ENCODE measurements around the gene C19orf53. TPM values are rescaled to one million over a fixed set of nuclear protein-coding genes. Genes with fewer than 3 reads are reported as not detected.

C19orf53 gene
- total and polyA plus RNA-seq, 11 donors, result 79.3 to 435 (median 99.4) TPM

GRCh38 chr19:13756210-13756609, 18.0 kb upstream of the C19orf53 start:
- 96 to 99% (median 98%) methylated on average over 9 of the region's 9 CpGs for WGBS, 4 donors
- no peak for DNase-seq
- H3K4me1 ChIP-seq, result no peaks in the 10 kb centered on the region
- no peak for ATAC-seq
- TF ChIP-seq CTCF (IDR thresholded peaks at IDR 0.05) (no peak), POLR2A (IDR thresholded peaks at IDR 0.05) (no peak)
- no peaks in the 10 kb centered on the region for H3K27me3 ChIP-seq
- no peaks in the 10 kb centered on the region for H3K9me3 ChIP-seq
- intact Hi-C loops (cut with DNase I), result no loop called here
- H3K4me3 ChIP-seq, result no peak overlapping the region
- peaks cover 6 to 100% (median 98%) of the 10 kb centered on the region in 9 donors for H3K36me3 ChIP-seq
- H3K27ac ChIP-seq, result no peak overlapping the region

GRCh38 chr19:13757805-13758772, 16.2 kb upstream of the C19orf53 start:
- H3K27ac ChIP-seq, result no peak overlapping the region
- ATAC-seq, result no peak
- H3K4me3 ChIP-seq, result no peak overlapping the region
- TF ChIP-seq CTCF (IDR thresholded peaks at IDR 0.05) (no peak), POLR2A (IDR thresholded peaks at IDR 0.05) (no peak)
- H3K4me1 ChIP-seq, result no peaks in the 10 kb centered on the region
- 85 to 92% (median 90%) methylated on average over 12 to 15 of the region's 15 CpGs for WGBS, 4 donors
- H3K9me3 ChIP-seq, result no peaks in the 10 kb centered on the region
- H3K27me3 ChIP-seq, result no peaks in the 10 kb centered on the region
- DNase-seq, result no peak
- peaks cover 6 to 99% (median 98%) of the 10 kb centered on the region in 9 donors for H3K36me3 ChIP-seq
- intact Hi-C loops (cut with DNase I), result no loop called here

- DNase-seq, result no peak
- no peak for ATAC-seq
- TF ChIP-seq POLR2A (IDR thresholded peaks at IDR 0.05) (no peak), CTCF (IDR thresholded peaks at IDR 0.05) (no peak)
- Histone ChIP-seq H3K27me3 (no peaks in the 10 kb centered on the region), H3K36me3 (peaks cover 6 to 98% (median 95%) of the 10 kb centered on the region in 9 donors), H3K27ac (no peak overlapping the region), H3K4me3 (no peak overlapping the region), H3K4me1 (peaks cover 0 to 5% (median under 1%) of the 10 kb centered on the region in 12 donors), H3K9me3 (no peaks in the 10 kb centered on the region)
- 94 to 97% (median 96%) methylated on average over 18 to 24 of the region's 24 CpGs for WGBS, 4 donors
- intact Hi-C loops (cut with DNase I), result no loop called here
Measured at GRCh38 chr19:13758795-13759194, 15.5 kb upstream of the C19orf53 start.

GRCh38 chr19:13761423-13761822, 12.8 kb upstream of the C19orf53 start:
- WGBS, 4 donors, result 86 to 98% (median 89%) methylated on average over 8 of the region's 8 CpGs
- no peaks in the 10 kb centered on the region for H3K27me3 ChIP-seq
- H3K27ac ChIP-seq, result no peak overlapping the region
- H3K4me1 ChIP-seq, result peaks cover 0 to 19% (median 9%) of the 10 kb centered on the region in 12 donors
- TF ChIP-seq POLR2A (IDR thresholded peaks at IDR 0.05) (no peak), CTCF (IDR thresholded peaks at IDR 0.05) (no peak)
- no peaks in the 10 kb centered on the region for H3K9me3 ChIP-seq
- peaks cover 2 to 75% (median 69%) of the 10 kb centered on the region in 9 donors for H3K36me3 ChIP-seq
- no peak overlapping the region for H3K4me3 ChIP-seq
- intact Hi-C loops (cut with DNase I), result no loop called here
- no peak for ATAC-seq
- no peak for DNase-seq
